ENCODE data around the gene KCTD18.

GRCh38 chr2:200476836-200477235, 33.0 kb downstream of the KCTD18 start:
- no peak for TF ChIP-seq CTCF (IDR thresholded peaks at IDR 0.05 in 2 of 3, conservative IDR thresholded peaks at IDR 0.05 in 1 of 3; ENCODE audit: control insufficient read depth in 2 of 3, extremely low read depth in 1 of 3, insufficient read depth in 1 of 3, low read depth in 3 of 3, low read length in 3 of 3)
- no peak for TF ChIP-seq MEF2A (IDR thresholded peaks at IDR 0.05; ENCODE audit: insufficient read depth, low read depth, low read length)
- TF ChIP-seq YY1 (IDR thresholded peaks at IDR 0.05; ENCODE audit: low read depth, low read length), result no peak
- TF ChIP-seq HDGF (IDR thresholded peaks at IDR 0.05), result no peak
- TF ChIP-seq SRF (IDR thresholded peaks at IDR 0.05; ENCODE audit: low read depth in 2 of 2, low read length in 2 of 2), result no peak
- no peak for TF ChIP-seq BHLHE40 (IDR thresholded peaks at IDR 0.05; ENCODE audit: borderline replicate concordance in 1 of 2, low read depth in 2 of 2, low read length in 1 of 2)
- TF ChIP-seq ZNF687 (IDR thresholded peaks at IDR 0.05), result no peak
- TF ChIP-seq POLR2AphosphoS5 (IDR thresholded peaks at IDR 0.05; ENCODE audit: low read length), result no peak
- no peak for TF ChIP-seq USF2 (IDR thresholded peaks at IDR 0.05; ENCODE audit: borderline replicate concordance, low read depth, low read length)
- no peak for TF ChIP-seq TBL1XR1 (IDR thresholded peaks at IDR 0.05; ENCODE audit: low read depth, low read length)
- TF ChIP-seq RELB (IDR thresholded peaks at IDR 0.05; ENCODE audit: low read depth), result no peak
- TF ChIP-seq STAT1 (conservative IDR thresholded peaks at IDR 0.05), result no peak
- TF ChIP-seq RAD21 (IDR thresholded peaks at IDR 0.05; ENCODE audit: insufficient read depth, low read depth, low read length), result no peak
